ENCODE results near the gene HAAO.

DNA sequence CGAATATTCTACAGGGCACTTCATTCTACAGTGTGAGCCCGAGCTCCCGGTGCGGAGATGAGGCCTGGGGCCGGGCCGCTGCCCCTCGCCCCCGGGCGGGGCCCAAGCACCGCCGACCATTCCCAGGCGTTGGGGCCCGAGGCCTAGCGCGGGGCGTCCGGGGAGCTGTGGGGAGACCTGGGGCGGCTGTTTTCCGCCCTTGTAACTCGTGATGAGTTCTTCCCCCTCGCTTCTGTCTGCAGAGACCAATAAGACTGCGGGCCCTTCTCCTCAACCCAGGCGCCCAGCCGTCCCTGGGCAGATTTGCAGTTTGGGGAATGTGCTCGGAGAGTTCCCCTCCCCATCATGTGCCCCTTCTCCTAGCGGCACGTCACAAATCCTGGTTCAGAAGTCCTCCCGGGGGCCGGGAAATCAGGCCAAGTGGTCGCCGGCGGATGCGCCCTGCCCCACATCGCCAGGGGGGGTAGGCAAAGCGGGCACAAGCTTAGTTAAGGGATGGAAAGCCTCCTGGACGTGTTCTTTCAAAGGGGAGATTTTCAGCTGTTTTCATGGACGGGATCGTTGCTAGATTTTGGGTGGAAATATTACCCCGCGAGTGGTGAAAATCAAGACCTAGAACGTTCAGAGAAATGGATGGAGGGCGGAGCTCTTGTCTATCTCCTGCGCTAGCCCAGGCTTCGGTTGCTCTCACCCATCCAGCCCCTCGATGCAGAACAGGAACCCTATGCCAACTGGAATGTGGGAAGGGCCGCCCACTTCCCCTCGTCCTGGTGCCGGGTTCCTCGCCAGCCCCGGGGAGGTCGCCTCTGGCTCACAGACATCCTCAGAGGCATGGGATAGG lies 18.8 kb upstream of the HAAO start:
- TF ChIP-seq TRIM24 (CRISPR knock-in tag; IDR thresholded peaks at IDR 0.05): no peak
- TF ChIP-seq E2F2 (CRISPR knock-in tag; IDR thresholded peaks at IDR 0.05; ENCODE audit: borderline replicate concordance): no peak
- no peak for TF ChIP-seq CEBPB (IDR thresholded peaks at IDR 0.05; ENCODE audit: borderline replicate concordance, low read depth, low read length)
- TF ChIP-seq ATF3 (CRISPR knock-in tag; IDR thresholded peaks at IDR 0.05): no peak
- TF ChIP-seq CTCF (CRISPR knock-in tag; IDR thresholded peaks at IDR 0.05): no peak; the same call in 1 of the 2 replicates
- TF ChIP-seq MTERF4 (CRISPR knock-in tag; IDR thresholded peaks at IDR 0.05): peak; percentile 75; the same call in 1 of the 2 replicates
- no peak for TF ChIP-seq BHLHE40 (IDR thresholded peaks at IDR 0.05; ENCODE audit: low read length)
- TF ChIP-seq POLR2A (IDR thresholded peaks at IDR 0.05; ENCODE audit: insufficient read depth in 1 of 2, low read depth in 2 of 2, low read length in 2 of 2): peak in 1 of 2 experiments; percentile 34; a peak in 1 of 4 replicates
- no peak for TF ChIP-seq NR3C1 (CRISPR knock-in tag; IDR thresholded peaks at IDR 0.05)
